Umbilical cord (tissue), 2 donors: ENCODE measurements around the gene GFOD2. TPM values are rescaled to one million over a fixed set of nuclear protein-coding genes. Genes with fewer than 3 reads are reported as not detected.

Experiments
- DNase-seq: peaks from one replicate; pipeline ENCODE4 v3.0.0-alpha.2; 2015; ENCODE audit warnings: low spot score
- total RNA-seq: library from RNA; depleted of rRNA; stranded (reverse); fragments of >200 nt; gene quantifications from one replicate; pipeline ENCODE4 v1.2.3, GENCODE V29; 2014; ENCODE audit warnings: low replicate concordance; ENCODE audit not compliant: insufficient read depth

GFOD2 gene
- total RNA-seq, 1 donor from 2014 or later: 14.0 TPM

GRCh38 chr16:67672739-67673662, 46.1 kb downstream of the GFOD2 start:
- DNase-seq: peak; percentile 61

- DNase-seq: no peak
These were observed 46.8 kb downstream of the GFOD2 start for GRCh38 chr16:67672306-67672705.

GRCh38 chr16:67669499-67670101, 49.5 kb downstream of the GFOD2 start:
- DNase-seq: no peak

- DNase-seq: no peak
These were observed 50.5 kb downstream of the GFOD2 start for GRCh38 chr16:67668495-67669157.

GRCh38 chr16:67667817-67668494, 51.2 kb downstream of the GFOD2 start:
- peak; percentile 95 for DNase-seq

GRCh38 chr16:67667453-67667816, 51.7 kb downstream of the GFOD2 start:
- DNase-seq: no peak

GRCh38 chr16:67666559-67667452, 52.3 kb downstream of the GFOD2 start, which contains the start of the genes C16orf86 and ENKD1:
Gene C16orf86 (plus strand): TSS chr16:67666814. CDS start chr16:67666971, 157 bp downstream.
Gene ENKD1 (minus strand): TSS chr16:67666750. CDS start chr16:67666442, 308 bp downstream.
- DNase-seq: peak; percentile 86

GRCh38 chr16:67666032-67666551, 53.0 kb downstream of the GFOD2 start:
- peak; percentile 36 for DNase-seq

GRCh38 chr16:67665598-67665997, 53.5 kb downstream of the GFOD2 start:
- no peak for DNase-seq

GRCh38 chr16:67664871-67665270, 54.2 kb downstream of the GFOD2 start:
- no peak for DNase-seq

GRCh38 chr16:67664258-67664657, 54.9 kb downstream of the GFOD2 start:
- no peak for DNase-seq

GRCh38 chr16:67663877-67664222, 55.3 kb downstream of the GFOD2 start:
- DNase-seq: no peak

- DNase-seq: no peak
These were observed 55.8 kb downstream of the GFOD2 start for GRCh38 chr16:67663151-67663876.

- no peak for DNase-seq
These were observed 56.5 kb downstream of the GFOD2 start for GRCh38 chr16:67662653-67663010.

- DNase-seq: no peak
These were observed 57.0 kb downstream of the GFOD2 start for GRCh38 chr16:67661886-67662652.

GRCh38 chr16:67661101-67661761, 57.9 kb downstream of the GFOD2 start:
- DNase-seq: peak; percentile 57

GRCh38 chr16:67660564-67661028, 58.5 kb downstream of the GFOD2 start, which contains the start of gene PARD6A:
Gene PARD6A (plus strand): TSS chr16:67660960. CDS start chr16:67661039, 79 bp downstream.
- peak; percentile 98 for DNase-seq
